GM12878 (cell line): Measurements from ENCODE around the gene TNRC6C. TPM values are rescaled to one million over a fixed set of nuclear protein-coding genes. Genes with fewer than 3 reads are reported as not detected.
"Not testable (repeated sequence)": the region's sequence is repeated elsewhere in the genome, so short reads cannot be mapped to it uniquely, and the experiment has no call there.

Experiments used
- ATAC-seq: fragments of 200-7000 bp; cut with Tn5 transposase; 3 replicates; pipeline ENCODE4 v1.9.1; 2020; ENCODE audit warnings: mild to moderate bottlenecking, moderate library complexity
- BruUV-seq: library from RNA; stranded (reverse); fragments of 400-500 nt; replicated peaks from 2 replicates; lab custom pipeline; 2021; lab: Mats Ljungman, UMichigan
- CTCF ChIA-PET: fragments of 300-600 bp; sonication (Branson Sonifier 250); formaldehyde crosslinking; extraction: SDS; loops from one replicate; lab custom pipeline; 2021; ENCODE audit warnings: inconsistent platforms; lab: Yijun Ruan, JAX
- POLR2A ChIA-PET: fragments of 350-600 bp; formaldehyde crosslinking; extraction: SDS; loops from one replicate; lab custom pipeline; 2021; ENCODE audit warnings: inconsistent platforms; lab: Charles Lee
- RAD21 ChIA-PET: fragments of 300-600 bp; sonication (Branson Sonifier 250); formaldehyde crosslinking; loops from one replicate; lab custom pipeline; 2023; ENCODE audit warnings: antibody characterized with exemption; ENCODE audit not compliant: unreplicated experiment; lab: Charles Lee
- SMC1A ChIA-PET: fragments of 300-600 bp; sonication (Branson Sonifier 250); formaldehyde crosslinking; loops from one replicate; lab custom pipeline; 2023; ENCODE audit not compliant: unreplicated experiment, uncharacterized antibody; lab: Charles Lee
- DNase-seq: peaks from one replicate; pipeline ENCODE4 v3.0.0-alpha.2; 2011; ENCODE audit warnings: low read depth, low spot score
- FAIRE-seq: peaks from 3 replicates; lab custom pipeline; 2011; peaks lifted over from hg19 to GRCh38; lab: Jason Lieb, UNC
- H2AFZ ChIP-seq: 2 replicates; pipeline ENCODE4 v1.6.0; 2011; ENCODE audit warnings: low read depth, low read length, control low read depth; ENCODE audit not compliant: control insufficient read depth
- H3K27ac ChIP-seq: 2 replicates; pipeline ENCODE4 v1.5.1; 2011; ENCODE audit warnings: control low read depth; ENCODE audit not compliant: control insufficient read depth, insufficient read depth
- H3K27me3 ChIP-seq, 2 experiments: replicated peaks in 1 of 2; 2 replicates each; pipeline versions ENCODE4 v1.6.0 to v1.6.1; 2011; ENCODE audit warnings: low read length in 1 of 2; ENCODE audit not compliant: control insufficient read depth in 2 of 2, insufficient read depth in 2 of 2
- H3K36me3 ChIP-seq, 2 experiments: 2 replicates each; pipeline ENCODE4 v1.5.1; 2011; ENCODE audit warnings: low read length in 1 of 2; ENCODE audit not compliant: control insufficient read depth in 2 of 2, insufficient read depth in 2 of 2
- H3K4me1 ChIP-seq: 2 replicates; pipeline ENCODE4 v1.6.1; 2011; ENCODE audit warnings: mild to moderate bottlenecking, low read length, moderate library complexity, mixed read lengths; ENCODE audit not compliant: control insufficient read depth, insufficient read depth
- H3K4me2 ChIP-seq: 2 replicates; pipeline ENCODE4 v1.6.0; 2011; ENCODE audit warnings: control low read depth; ENCODE audit not compliant: control insufficient read depth, insufficient read depth
- H3K4me3 ChIP-seq: fragments of 200-600 bp; sonication (generic); 2 replicates; pipeline ENCODE4 v1.5.1; 2016
- H3K79me2 ChIP-seq: 2 replicates; pipeline ENCODE4 v1.6.0; 2011; ENCODE audit warnings: low read length; ENCODE audit not compliant: control insufficient read depth, insufficient read depth
- H3K9ac ChIP-seq: 2 replicates; pipeline ENCODE4 v1.8.0; 2011; ENCODE audit warnings: low read length, control low read depth, mixed read lengths; ENCODE audit not compliant: control insufficient read depth, insufficient read depth
- H3K9me3 ChIP-seq: replicated peaks from 3 replicates; pipeline ENCODE4 v1.5.1; 2011; ENCODE audit warnings: mild to moderate bottlenecking, low read length; ENCODE audit not compliant: control insufficient read depth, insufficient read depth
- H4K20me1 ChIP-seq: 2 replicates; pipeline ENCODE4 v1.6.0; 2011; ENCODE audit not compliant: control insufficient read depth, insufficient read depth
- IKZF1 ChIP-seq: fragments of 450-650 bp; conservative IDR thresholded peaks from 2 replicates; pipeline ENCODE4 v1.6.1; 2017; ENCODE audit warnings: antibody characterized with exemption, mild to moderate bottlenecking
- MEF2B ChIP-seq: fragments of 450-650 bp; IDR thresholded peaks from 2 replicates; pipeline ENCODE4 v1.6.1; 2018; ENCODE audit warnings: mild to moderate bottlenecking, moderate library complexity; ENCODE audit not compliant: partially characterized antibody, poor library complexity, severe bottlenecking
- PRDM15 ChIP-seq: fragments of 450-650 bp; formaldehyde crosslinking; IDR thresholded peaks from 2 replicates; pipeline ENCODE4 v1.4.0; 2020; ENCODE audit warnings: mild to moderate bottlenecking, moderate library complexity
- SKIL ChIP-seq: fragments of 450-650 bp; IDR thresholded peaks from 2 replicates; pipeline ENCODE4 v1.6.1; 2017; ENCODE audit warnings: mild to moderate bottlenecking, low read depth, inconsistent platforms; ENCODE audit not compliant: poor library complexity, severe bottlenecking
- TCF3 ChIP-seq: IDR thresholded peaks from 2 replicates; pipeline ENCODE4 v1.6.1; 2012; ENCODE audit warnings: low read depth, mild to moderate bottlenecking, low read length, borderline replicate concordance; ENCODE audit not compliant: insufficient read depth
- USF1 ChIP-seq: IDR thresholded peaks from 2 replicates; pipeline ENCODE4 v1.6.1; 2011; ENCODE audit warnings: borderline replicate concordance, low read depth, mild to moderate bottlenecking, moderate library complexity, mixed read lengths, low read length; ENCODE audit not compliant: insufficient read depth; ENCODE audit errors: extremely low read length
- ZNF207 ChIP-seq: fragments of 450-650 bp; IDR thresholded peaks from 2 replicates; pipeline ENCODE4 v1.6.1; 2014; ENCODE audit warnings: antibody characterized with exemption, mild to moderate bottlenecking, borderline replicate concordance
- WGBS: methylation state at CpG from one replicate; pipeline ENCODE4 v1.1.6; 2016; ENCODE audit warnings: low lambda C conversion rate; ENCODE audit not compliant: insufficient replicate concordance, insufficient coverage; ENCODE audit errors: missing lambda C conversion rate; 5-methylcytosine and 5-hydroxymethylcytosine counted together
- in situ Hi-C: fragments of 300-500 bp; cut with MboI; formaldehyde crosslinking; loops from 9 replicates; pipeline ENCODE4 v1.14.3; 2018; ENCODE audit warnings: mixed read lengths
- intact Hi-C: fragments of 100-400 bp; cut with micrococcal nuclease; formaldehyde crosslinking; loops from one replicate; pipeline ENCODE4 v1.14.2; 2022; ENCODE audit not compliant: unreplicated experiment
- polyA plus RNA-seq, 11 experiments: library from polyadenylated mRNA; depleted of rRNA in 4 of 11; unstranded in 6 of 11; stranded (reverse) in 5 of 11; fragments of >200 nt; fragmentation: Nextera tagmentation in 4 of 11; fragmentation: Illumina TruSeq in 1 of 11; extraction: Ambion mirVana in 4 of 11; extraction: Trizol in 1 of 11; gene quantifications; 1 replicate in 1 of 11; 2 replicates in 10 of 11; pipeline versions ENCODE4 v1.2.1 to v1.2.3, GENCODE V29; 2011 to 2016; ENCODE audit warnings: inconsistent platforms in 2 of 11, missing spikeins in 2 of 11, low read depth in 1 of 11
- total RNA-seq, 4 experiments: library from RNA; depleted of rRNA in 3 of 4; stranded (reverse); fragments of >200 nt in 3 of 4; fragmentation: Illumina TruSeq in 1 of 4; extraction: Trizol in 1 of 4; gene quantifications; 2 replicates each; pipeline versions ENCODE4 v1.2.1 to v1.2.3, GENCODE V29; 2013 to 2021

TNRC6C gene
- total and polyA plus RNA-seq, 10 of the 15 experiments (the other 5 are each of a cell fraction or from before 2014, with no cell fraction given) = 0.40 to 6.1 (median 0.96) TPM

- H3K9ac ChIP-seq, intact Hi-C loops, H3K27me3 ChIP-seq, FAIRE-seq, DNase-seq, H3K4me3 ChIP-seq, H3K4me1 ChIP-seq, H3K36me3 ChIP-seq, RAD21 ChIA-PET, ATAC-seq, H2AFZ ChIP-seq, H3K79me2 ChIP-seq, BruUV-seq, H3K9me3 ChIP-seq, in situ Hi-C loops, H3K27ac ChIP-seq, H3K4me2 ChIP-seq, H4K20me1 ChIP-seq: not testable (repeated sequence)
- ChIA-PET CTCF (interaction anchor here (0.9 to 1.8 kb wide), 4 partner anchors 18 to 184 kb away, joined by 3 to 4 read pairs (median 4); no protein-coding TSS in a partner anchor), POLR2A (interaction anchor here (0.8 kb wide), 1 partner anchor 26 kb away, joined by 3 read pairs; no protein-coding TSS in a partner anchor), SMC1A (interaction anchor here (0.6 to 1.6 kb wide), 4 partner anchors 25 to 1695 kb away, joined by 3 to 5 read pairs (median 3); no protein-coding TSS in a partner anchor)
- WGBS = 52% methylated on average over 4 of the region's 4 CpGs
These were observed 108.5 kb downstream of the TNRC6C start for GRCh38 chr17:78066976-78067375.

GRCh38 chr17:78069695-78070094, 111.2 kb downstream of the TNRC6C start:
- no peak overlapping the region for H3K27ac ChIP-seq
- FAIRE-seq = no peak
- no peak for TF ChIP-seq TCF3
- no peak for TF ChIP-seq IKZF1
- no peak for TF ChIP-seq SKIL
- TF ChIP-seq USF1 = no peak
- no peak for TF ChIP-seq ZNF207
- TF ChIP-seq MEF2B = no peak
- TF ChIP-seq PRDM15 (CRISPR knock-in tag) = no peak

More at GRCh38 chr17:78069695-78070094, 111.2 kb downstream of the TNRC6C start:
- no peaks in the 10 kb centered on the region for H3K9me3 ChIP-seq
- RAD21 ChIA-PET = interaction anchor here (0.8 kb wide), 1 partner anchor 50 kb away, joined by 5 read pairs; no protein-coding TSS in a partner anchor
- no peaks in the 10 kb centered on the region for H4K20me1 ChIP-seq
- H3K4me1 ChIP-seq = no peaks in the 10 kb centered on the region
- H3K79me2 ChIP-seq = no peaks in the 10 kb centered on the region
- in situ Hi-C loops (no loop called here), intact Hi-C loops (no loop called here)
- no peaks in the 10 kb centered on the region for H3K27me3 ChIP-seq
- POLR2A ChIA-PET = no interaction called here
- H3K36me3 ChIP-seq = peaks cover 0 to 2% of the 10 kb centered on the region in 2 experiments; a peak in 3 of 4 replicates
- SMC1A ChIA-PET = interaction anchor here (1.0 to 3.3 kb wide), 2 partner anchors 40 to 51 kb away, joined by 3 to 22 read pairs; no protein-coding TSS in a partner anchor
- 12% methylated on average over 4 of the region's 4 CpGs for WGBS
- no peak overlapping the region for H2AFZ ChIP-seq
- CTCF ChIA-PET = interaction anchor here (0.7 to 3.3 kb wide), 5 partner anchors 12 to 107 kb away, joined by 3 to 18 read pairs (median 4); no protein-coding TSS in a partner anchor
- no peak for DNase-seq
- no peak overlapping the region for H3K9ac ChIP-seq
- no peak overlapping the region for H3K4me3 ChIP-seq
- no peak for ATAC-seq
- no peak overlapping the region for H3K4me2 ChIP-seq
- BruUV-seq = no TSS peak
